Smooth muscle cell of the brain vasculature (primary cell): Measurements from ENCODE around the gene SLC25A39.
"Not testable (repeated sequence)": the region's sequence is repeated elsewhere in the genome, so short reads cannot be mapped to it uniquely, and the experiment has no call there.

ENCODE experiments used
- DNase-seq: peaks from one replicate; pipeline ENCODE4 v3.0.0-alpha.2; 2012; ENCODE audit warnings: low read depth, low spot score

The SLC25A39 gene

GRCh38 chr17:44335564-44335963 is 10.9 kb upstream of the SLC25A39 start:
- no peak for DNase-seq

GRCh38 chr17:44334727-44335126 is 10.1 kb upstream of the SLC25A39 start:
- no peak for DNase-seq

GRCh38 chr17:44334315-44334714 is 9.7 kb upstream of the SLC25A39 start:
- no peak for DNase-seq

- DNase-seq, result no peak
These were observed 8.7 kb upstream of the SLC25A39 start for GRCh38 chr17:44333371-44333770.

- no peak for DNase-seq
These were observed 6.7 kb upstream of the SLC25A39 start for GRCh38 chr17:44331249-44331760.

- not testable (repeated sequence) for DNase-seq
These were observed 5.6 kb upstream of the SLC25A39 start for GRCh38 chr17:44330263-44330662.

- not testable (repeated sequence) for DNase-seq
These were observed 4.9 kb upstream of the SLC25A39 start for GRCh38 chr17:44329516-44329915.

GRCh38 chr17:44327715-44328449 is 3.3 kb upstream of the SLC25A39 start:
- DNase-seq, result no peak

- peak; percentile 93 for DNase-seq
These were observed 2.3 kb upstream of the SLC25A39 start for GRCh38 chr17:44326861-44327444.

GRCh38 chr17:44324092-44324570 is 492 bp downstream of the SLC25A39 start:
- DNase-seq, result no peak

- no peak for DNase-seq
These were observed 1.1 kb downstream of the SLC25A39 start for GRCh38 chr17:44323359-44324091.

GRCh38 chr17:44322236-44322895 is 2.3 kb downstream of the SLC25A39 start:
- DNase-seq, result no peak

GRCh38 chr17:44321246-44322120 is 3.1 kb downstream of the SLC25A39 start:
- no peak for DNase-seq

- DNase-seq, result no peak
These were observed 4.6 kb downstream of the SLC25A39 start for GRCh38 chr17:44320066-44320465.

- DNase-seq, result no peak
These were observed 6.3 kb downstream of the SLC25A39 start for GRCh38 chr17:44318077-44318892.

- DNase-seq, result no peak
These were observed 7.1 kb downstream of the SLC25A39 start for GRCh38 chr17:44317545-44317944.

GRCh38 chr17:44315760-44316731 is 8.6 kb downstream of the SLC25A39 start:
- no peak for DNase-seq

- no peak for DNase-seq
These were observed 9.6 kb downstream of the SLC25A39 start for GRCh38 chr17:44314869-44315661.
